ENCODE measurements around the gene BCL6.

DNA sequence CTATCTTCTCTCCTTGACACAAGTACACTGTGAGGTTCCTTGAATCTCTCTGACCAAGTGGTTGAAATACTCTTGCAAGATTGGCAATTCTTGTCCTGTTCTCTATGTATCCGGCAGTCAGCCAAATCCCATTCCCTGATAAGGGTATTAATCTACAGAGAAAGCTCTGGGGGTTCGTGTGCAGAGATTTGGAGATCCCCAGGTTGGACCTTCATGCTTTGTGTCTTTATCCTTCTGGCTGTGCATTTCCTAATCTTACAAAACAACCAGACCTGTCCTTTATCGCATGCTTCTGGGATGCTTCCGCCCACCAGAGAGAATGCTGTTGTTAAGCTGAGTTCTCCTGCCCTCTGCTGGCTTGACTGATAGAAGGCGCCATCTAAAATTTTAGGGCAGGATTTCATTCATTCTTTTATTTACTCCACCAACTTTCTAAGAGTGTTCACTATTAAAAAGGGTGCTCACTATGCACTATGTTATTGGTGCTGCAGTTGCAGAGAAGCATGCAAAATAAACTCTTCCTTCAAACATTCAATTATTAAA, 66.5 kb downstream of the BCL6 start:
- TF ChIP-seq TAF1 (IDR thresholded peaks at IDR 0.05; ENCODE audit: borderline replicate concordance, low read depth, low read length), result no peak
- TF ChIP-seq POLR2AphosphoS5 (IDR thresholded peaks at IDR 0.05; ENCODE audit: low read depth, low read length), result no peak

Data from GM12892 (cell line).